Stimulated activated naive CD8-positive, alpha-beta T cell treated with anti-CD3 and anti-CD28 coated beads, Interleukin-15, amount 100 ng/mL, for 72 hours (primary cell): Measurements from ENCODE around the gene GRB10.

Experiments
- ATAC-seq: fragments of 150-1000 bp; cut with Tn5 transposase; 2 replicates; pipeline ENCODE4 v1.10.0; 2021; ENCODE audit warnings: mild to moderate bottlenecking, moderate library complexity
- DNase-seq, 2 donors: peaks; one replicate each; pipeline ENCODE4 v3.0.0; 2021 to 2022
- H3K27ac Mint-ChIP-seq, 2 donors: one replicate each; pipeline ENCODE4 v1.8.0; 2022; ENCODE audit warnings: mild to moderate bottlenecking in 2 of 2, mixed read lengths in 2 of 2, moderate library complexity in 2 of 2
- H3K27me3 Mint-ChIP-seq: one replicate; pipeline ENCODE4 v1.8.0; 2022; ENCODE audit warnings: mixed read lengths
- H3K4me1 Mint-ChIP-seq: one replicate; pipeline ENCODE4 v1.8.0; 2022; ENCODE audit warnings: mild to moderate bottlenecking, mixed read lengths
- H3K4me3 Mint-ChIP-seq, 2 donors: one replicate each; pipeline ENCODE4 v1.8.0; 2022; ENCODE audit warnings: mild to moderate bottlenecking in 2 of 2, mixed read lengths in 2 of 2, moderate library complexity in 1 of 2
- H3K9me3 Mint-ChIP-seq, 2 donors: one replicate each; pipeline ENCODE4 v1.8.0; 2022; ENCODE audit warnings: mixed read lengths in 2 of 2

GRB10 gene

GRCh38 chr7:50728184-50728583, 54.5 kb downstream of the GRB10 start:
- ATAC-seq (no peak), DNase-seq (no peak)
- Mint-ChIP-seq H3K4me1 (peaks cover 13% of the 10 kb centered on the region), H3K9me3 (no peaks in the 10 kb centered on the region), H3K4me3 (no peak overlapping the region), H3K27ac (no peak overlapping the region), H3K27me3 (no peaks in the 10 kb centered on the region)

GRCh38 chr7:50727711-50728110, 55.0 kb downstream of the GRB10 start:
- Mint-ChIP-seq H3K4me1 (peaks cover 13% of the 10 kb centered on the region), H3K27me3 (no peaks in the 10 kb centered on the region), H3K4me3 (no peak overlapping the region), H3K27ac (no peak overlapping the region), H3K9me3 (no peaks in the 10 kb centered on the region)
- ATAC-seq = no peak
- DNase-seq = no peak

- peaks cover 13% of the 10 kb centered on the region for H3K4me1 Mint-ChIP-seq
- no peaks in the 10 kb centered on the region for H3K27me3 Mint-ChIP-seq
- H3K27ac Mint-ChIP-seq = no peak overlapping the region
- ATAC-seq (peak; percentile 40), DNase-seq (no peak)
- no peaks in the 10 kb centered on the region for H3K9me3 Mint-ChIP-seq
- no peak overlapping the region for H3K4me3 Mint-ChIP-seq
These were observed 55.6 kb downstream of the GRB10 start for GRCh38 chr7:50727072-50727471.

- DNase-seq (no peak), ATAC-seq (no peak)
- Mint-ChIP-seq H3K9me3 (no peaks in the 10 kb centered on the region), H3K27me3 (no peaks in the 10 kb centered on the region), H3K27ac (no peak overlapping the region), H3K4me1 (peaks cover 13% of the 10 kb centered on the region), H3K4me3 (no peak overlapping the region)
These were observed 56.9 kb downstream of the GRB10 start for GRCh38 chr7:50725774-50726173.

GRCh38 chr7:50724526-50725520, 57.9 kb downstream of the GRB10 start:
- peaks cover 13% of the 10 kb centered on the region for H3K4me1 Mint-ChIP-seq
- ATAC-seq (peak; percentile 37), DNase-seq (no peak)
- no peaks in the 10 kb centered on the region for H3K9me3 Mint-ChIP-seq
- no peaks in the 10 kb centered on the region for H3K27me3 Mint-ChIP-seq
- no peak overlapping the region for H3K4me3 Mint-ChIP-seq
- H3K27ac Mint-ChIP-seq = no peak overlapping the region

GRCh38 chr7:50723888-50724287, 58.8 kb downstream of the GRB10 start:
- Mint-ChIP-seq H3K4me1 (peaks cover 13% of the 10 kb centered on the region), H3K9me3 (no peaks in the 10 kb centered on the region), H3K27ac (no peak overlapping the region), H3K4me3 (no peak overlapping the region), H3K27me3 (no peaks in the 10 kb centered on the region)
- DNase-seq (no peak), ATAC-seq (no peak)

GRCh38 chr7:50723173-50723572, 59.5 kb downstream of the GRB10 start:
- no peaks in the 10 kb centered on the region for H3K27me3 Mint-ChIP-seq
- H3K4me3 Mint-ChIP-seq = no peak overlapping the region
- ATAC-seq = no peak
- no peak for DNase-seq
- peaks cover 13% of the 10 kb centered on the region for H3K4me1 Mint-ChIP-seq
- H3K27ac Mint-ChIP-seq = no peak overlapping the region
- no peaks in the 10 kb centered on the region for H3K9me3 Mint-ChIP-seq

GRCh38 chr7:50721661-50722259, 60.9 kb downstream of the GRB10 start:
- DNase-seq (no peak), ATAC-seq (no peak)
- H3K27me3 Mint-ChIP-seq = no peaks in the 10 kb centered on the region
- H3K9me3 Mint-ChIP-seq = no peaks in the 10 kb centered on the region
- no peak overlapping the region for H3K4me3 Mint-ChIP-seq
- H3K27ac Mint-ChIP-seq = peak overlapping the region; percentile 12 to 55
- H3K4me1 Mint-ChIP-seq = peaks cover 13% of the 10 kb centered on the region

- ATAC-seq (no peak), DNase-seq (no peak)
- H3K9me3 Mint-ChIP-seq = no peaks in the 10 kb centered on the region
- no peak overlapping the region for H3K27ac Mint-ChIP-seq
- H3K4me1 Mint-ChIP-seq = peaks cover 13% of the 10 kb centered on the region
- no peak overlapping the region for H3K4me3 Mint-ChIP-seq
- H3K27me3 Mint-ChIP-seq = no peaks in the 10 kb centered on the region
These were observed 61.5 kb downstream of the GRB10 start for GRCh38 chr7:50721160-50721559.

GRCh38 chr7:50720295-50720694, 62.4 kb downstream of the GRB10 start:
- Mint-ChIP-seq H3K27me3 (no peaks in the 10 kb centered on the region), H3K27ac (no peak overlapping the region), H3K4me3 (no peak overlapping the region), H3K9me3 (no peaks in the 10 kb centered on the region), H3K4me1 (peaks cover 11% of the 10 kb centered on the region)
- ATAC-seq (no peak), DNase-seq (no peak)

GRCh38 chr7:50718876-50719275, 63.8 kb downstream of the GRB10 start:
- peaks cover 0 to 3% of the 10 kb centered on the region in 2 donors for H3K9me3 Mint-ChIP-seq
- ATAC-seq = no peak
- H3K27me3 Mint-ChIP-seq = no peaks in the 10 kb centered on the region
- DNase-seq = no peak
- H3K4me1 Mint-ChIP-seq = peaks cover 2% of the 10 kb centered on the region
- H3K4me3 Mint-ChIP-seq = no peak overlapping the region
- no peak overlapping the region for H3K27ac Mint-ChIP-seq

GRCh38 chr7:50718311-50718710, 64.4 kb downstream of the GRB10 start:
- DNase-seq = no peak
- Mint-ChIP-seq H3K27me3 (no peaks in the 10 kb centered on the region), H3K9me3 (peaks cover 0 to 7% of the 10 kb centered on the region in 2 donors), H3K4me3 (no peak overlapping the region), H3K27ac (peak overlapping the region in 1 of 2 donors; percentile 7), H3K4me1 (peaks cover 7% of the 10 kb centered on the region)
- no peak for ATAC-seq

GRCh38 chr7:50717181-50717580, 65.5 kb downstream of the GRB10 start:
- Mint-ChIP-seq H3K9me3 (peaks cover 0 to 7% of the 10 kb centered on the region in 2 donors), H3K4me3 (no peak overlapping the region), H3K4me1 (peaks cover 7% of the 10 kb centered on the region), H3K27me3 (no peaks in the 10 kb centered on the region), H3K27ac (no peak overlapping the region)
- DNase-seq = no peak
- no peak for ATAC-seq

- Mint-ChIP-seq H3K27me3 (no peaks in the 10 kb centered on the region), H3K27ac (no peak overlapping the region), H3K9me3 (peaks cover 0 to 7% of the 10 kb centered on the region in 2 donors), H3K4me1 (peaks cover 7% of the 10 kb centered on the region), H3K4me3 (no peak overlapping the region)
- DNase-seq (no peak), ATAC-seq (no peak)
These were observed 67.8 kb downstream of the GRB10 start for GRCh38 chr7:50714857-50715256.

GRCh38 chr7:50713123-50713965, 69.4 kb downstream of the GRB10 start:
- DNase-seq (no peak), ATAC-seq (peak; percentile 23)
- Mint-ChIP-seq H3K27ac (peak overlapping the region; percentile 21 to 79), H3K27me3 (no peaks in the 10 kb centered on the region), H3K9me3 (peaks cover 0 to 7% of the 10 kb centered on the region in 2 donors), H3K4me1 (peaks cover 7% of the 10 kb centered on the region), H3K4me3 (no peak overlapping the region)
